A673 (cell line): Measurements from ENCODE around the gene PRKAG2. TPM values are rescaled to one million over a fixed set of nuclear protein-coding genes. Genes with fewer than 3 reads are reported as not detected.
"Not testable (repeated sequence)": the region's sequence is repeated elsewhere in the genome, so short reads cannot be mapped to it uniquely, and the experiment has no call there.

Experiments used
- BruUV-seq: library from RNA; stranded (reverse); fragments of 400-500 nt; replicated peaks from 2 replicates; lab custom pipeline; 2021; lab: Mats Ljungman, UMichigan
- CTCF ChIA-PET: fragments of 300-600 bp; sonication (Branson Sonifier 250); formaldehyde crosslinking; loops from one replicate; lab custom pipeline; 2022; ENCODE audit warnings: antibody characterized with exemption; lab: Charles Lee
- POLR2A ChIA-PET: fragments of 300-600 bp; sonication (Branson Sonifier 250); formaldehyde crosslinking; loops from one replicate; lab custom pipeline; 2022; ENCODE audit warnings: antibody characterized with exemption; ENCODE audit not compliant: low non-redundant PET; lab: Charles Lee
- DNase-seq: peaks from one replicate; pipeline ENCODE4 v3.0.0-alpha.2; 2015; ENCODE audit warnings: low spot score
- H3K27ac ChIP-seq: fragments of 200-600 bp; sonication (generic); 2 replicates; pipeline ENCODE4 v1.5.1; 2016; ENCODE audit warnings: mixed run types, low read depth, mild to moderate bottlenecking, mixed read lengths, antibody characterized with exemption, low read length; ENCODE audit not compliant: poor library complexity, severe bottlenecking
- H3K27me3 ChIP-seq: fragments of 200-600 bp; sonication (generic); replicated peaks from 2 replicates; pipeline ENCODE4 v1.6.1; 2017; ENCODE audit warnings: mixed run types, low read depth, mild to moderate bottlenecking, mixed read lengths, antibody characterized with exemption, low read length; ENCODE audit not compliant: insufficient read depth, poor library complexity
- H3K36me3 ChIP-seq: fragments of 200-600 bp; sonication (generic); 2 replicates; pipeline ENCODE4 v1.6.1; 2016; ENCODE audit warnings: mixed run types, mild to moderate bottlenecking, mixed read lengths, antibody characterized with exemption, low read length; ENCODE audit not compliant: insufficient read depth, poor library complexity, severe bottlenecking
- H3K4me1 ChIP-seq: fragments of 200-600 bp; sonication (generic); 2 replicates; pipeline ENCODE4 v1.6.1; 2017; ENCODE audit warnings: mixed run types, mild to moderate bottlenecking, mixed read lengths, antibody characterized with exemption, low read length; ENCODE audit not compliant: insufficient read depth, poor library complexity, severe bottlenecking
- H3K4me3 ChIP-seq: fragments of 200-600 bp; sonication (generic); 2 replicates; pipeline ENCODE4 v1.5.1; 2016; ENCODE audit warnings: low read depth, mixed run types, mild to moderate bottlenecking, mixed read lengths, low read length; ENCODE audit not compliant: poor library complexity, severe bottlenecking
- H3K9me3 ChIP-seq: fragments of 200-600 bp; sonication (generic); 2 replicates; pipeline ENCODE4 v1.6.1; 2016; ENCODE audit warnings: mixed run types, low read depth, mild to moderate bottlenecking, mixed read lengths, antibody characterized with exemption, low read length; ENCODE audit not compliant: poor library complexity, severe bottlenecking
- CTCF ChIP-seq: fragments of 300-800, 200-600 bp; sonication (generic); conservative IDR thresholded peaks from 2 replicates; pipeline ENCODE4 v1.5.1; 2017; ENCODE audit warnings: low read depth, mild to moderate bottlenecking, antibody characterized with exemption, low read length, moderate library complexity, mixed read lengths
- EZH2 ChIP-seq: fragments of 200-600 bp; sonication (generic); IDR thresholded peaks from 2 replicates; pipeline ENCODE4 v1.6.1; 2017; ENCODE audit warnings: borderline replicate concordance, low read depth, mild to moderate bottlenecking, mixed read lengths, antibody characterized with exemption, low read length; ENCODE audit not compliant: poor library complexity, severe bottlenecking
- intact Hi-C: fragments of 100-400 bp; cut with micrococcal nuclease; formaldehyde crosslinking; loops from one replicate; pipeline ENCODE4 v1.10.0; 2022; ENCODE audit not compliant: unreplicated experiment
- total RNA-seq: library from RNA; stranded (reverse); gene quantifications from 2 replicates; pipeline ENCODE4 v1.2.3, GENCODE V29; 2021

PRKAG2 gene
- total RNA-seq, 1 experiment from 2014 or later, result 11.6 TPM

- no TSS peak for BruUV-seq
- ChIA-PET CTCF (interaction anchor here (0.6 kb wide), 1 partner anchor 137 kb away, joined by 3 read pairs; no protein-coding TSS in a partner anchor), POLR2A (no interaction called here)
- DNase-seq, result no peak
- Histone ChIP-seq H3K36me3 (no peaks in the 10 kb centered on the region), H3K9me3 (no peaks in the 10 kb centered on the region), H3K27me3 (no peaks in the 10 kb centered on the region), H3K27ac (peak overlapping the region; percentile 96), H3K4me3 (peak overlapping the region; percentile 94), H3K4me1 (peaks cover 9% of the 10 kb centered on the region)
- intact Hi-C loops, result no loop called here
- TF ChIP-seq CTCF (no peak), EZH2 (no peak)
Observed at GRCh38 chr7:151520419-151521261, 356.3 kb downstream of the PRKAG2 start.

GRCh38 chr7:151519765-151520418 lies 357.0 kb downstream of the PRKAG2 start, which contains the start of gene RHEB:
Gene RHEB (minus strand): TSS chr7:151519895. CDS start chr7:151519511, 384 bp downstream.
- CTCF ChIA-PET, result interaction anchor here (0.6 kb wide), 1 partner anchor 137 kb away, joined by 3 read pairs; no protein-coding TSS in a partner anchor
- Histone ChIP-seq H3K36me3 (no peaks in the 10 kb centered on the region), H3K4me1 (peaks cover 9% of the 10 kb centered on the region), H3K9me3 (no peaks in the 10 kb centered on the region), H3K27me3 (no peaks in the 10 kb centered on the region), H3K4me3 (peak within 1 kb of the TSS; percentile 94), H3K27ac (peak within 1 kb of the TSS; percentile 96)
- BruUV-seq, result no TSS peak
- peak; percentile 99 for DNase-seq
- TF ChIP-seq CTCF (no peak), EZH2 (no peak)
- intact Hi-C loops, result no loop called here
- POLR2A ChIA-PET, result no interaction called here

DNA sequence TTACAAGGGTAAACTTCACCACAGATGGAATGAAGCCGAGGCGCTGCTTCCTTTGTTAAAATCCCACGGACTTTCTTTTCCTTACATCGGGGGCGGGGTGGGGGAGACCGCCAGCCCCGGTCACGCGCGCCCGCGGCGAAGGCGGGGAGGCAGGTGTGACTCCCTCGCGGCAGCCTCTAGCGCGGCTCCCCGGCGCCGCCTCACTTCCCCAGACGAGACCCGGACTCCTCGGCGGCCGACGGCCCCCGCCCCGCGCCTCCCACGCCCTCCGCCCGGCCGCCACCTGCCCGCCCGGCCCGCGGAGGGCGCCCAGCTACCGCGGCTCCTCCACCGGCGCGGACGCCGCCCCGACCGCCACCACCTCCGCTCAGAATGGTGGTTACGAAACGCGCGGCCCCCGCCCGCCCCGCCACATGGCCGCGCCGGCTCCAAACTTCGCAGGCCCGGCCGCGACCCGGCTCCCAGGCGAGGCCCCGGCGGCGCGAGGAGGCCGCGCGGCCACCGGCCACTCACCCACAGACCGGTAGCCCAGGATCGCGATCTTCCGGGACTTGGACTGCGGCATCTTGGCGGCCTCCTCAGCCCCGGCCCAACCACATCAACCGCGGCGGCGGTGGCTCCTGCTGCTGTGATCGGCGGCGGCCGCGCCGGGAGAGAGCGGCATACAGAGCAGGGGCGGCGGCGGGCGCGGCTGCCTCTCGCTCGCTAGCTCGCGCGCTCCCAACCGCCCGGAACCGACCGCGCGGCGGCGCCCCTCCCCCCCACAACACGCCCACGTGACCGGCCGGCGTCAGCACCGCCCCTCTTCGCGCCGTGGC lies 357.8 kb downstream of the PRKAG2 start:
- H3K9me3 ChIP-seq, intact Hi-C loops, H3K36me3 ChIP-seq, BruUV-seq, POLR2A ChIA-PET, H3K27me3 ChIP-seq, H3K4me1 ChIP-seq, CTCF ChIA-PET: not testable (repeated sequence)
- DNase-seq, result peak; percentile 37
- H3K4me3 ChIP-seq, result peak overlapping the region; percentile 94
- peak overlapping the region; percentile 96 for H3K27ac ChIP-seq
